ENCODE measurements around the gene SLC1A3.

The SLC1A3 gene

GRCh38 chr5:36658038-36658756 lies 51.8 kb downstream of the SLC1A3 start:
- no peak for DNase-seq (ENCODE audit: low read depth)

GRCh38 chr5:36659411-36659810 lies 53.0 kb downstream of the SLC1A3 start:
- no peak for DNase-seq (ENCODE audit: low read depth)

GRCh38 chr5:36660397-36661049 lies 54.1 kb downstream of the SLC1A3 start:
- DNase-seq (ENCODE audit: low read depth), result no peak

GRCh38 chr5:36661456-36662220 lies 55.2 kb downstream of the SLC1A3 start:
- DNase-seq (ENCODE audit: low read depth), result no peak

GRCh38 chr5:36662291-36662851 lies 56.0 kb downstream of the SLC1A3 start:
- DNase-seq (ENCODE audit: low read depth), result no peak

- DNase-seq (ENCODE audit: low read depth), result no peak
These were observed 58.4 kb downstream of the SLC1A3 start for GRCh38 chr5:36664766-36665165.

GRCh38 chr5:36665628-36666027 lies 59.2 kb downstream of the SLC1A3 start:
- DNase-seq (ENCODE audit: low read depth), result no peak

GRCh38 chr5:36666274-36666673 lies 59.9 kb downstream of the SLC1A3 start:
- DNase-seq (ENCODE audit: low read depth), result no peak

GRCh38 chr5:36666986-36667385 lies 60.6 kb downstream of the SLC1A3 start:
- DNase-seq (ENCODE audit: low read depth), result no peak

GRCh38 chr5:36667824-36668223 lies 61.4 kb downstream of the SLC1A3 start:
- no peak for DNase-seq (ENCODE audit: low read depth)

- no peak for DNase-seq (ENCODE audit: low read depth)
These were observed 62.7 kb downstream of the SLC1A3 start for GRCh38 chr5:36669015-36669651.

- no peak for DNase-seq (ENCODE audit: low read depth)
These were observed 64.1 kb downstream of the SLC1A3 start for GRCh38 chr5:36670548-36670947.

- no peak for DNase-seq (ENCODE audit: low read depth)
These were observed 68.9 kb downstream of the SLC1A3 start for GRCh38 chr5:36675282-36675681.

- DNase-seq (ENCODE audit: low read depth), result no peak
These were observed 73.0 kb downstream of the SLC1A3 start for GRCh38 chr5:36679221-36679989.

- DNase-seq (ENCODE audit: low read depth), result no peak
These were observed 73.7 kb downstream of the SLC1A3 start for GRCh38 chr5:36680066-36680465.

- DNase-seq (ENCODE audit: low read depth), result no peak
These were observed 75.3 kb downstream of the SLC1A3 start for GRCh38 chr5:36681711-36682110.

- DNase-seq (ENCODE audit: low read depth), result no peak
These were observed 76.1 kb downstream of the SLC1A3 start for GRCh38 chr5:36682499-36682898.

GRCh38 chr5:36683821-36684434 lies 77.5 kb downstream of the SLC1A3 start:
- DNase-seq (ENCODE audit: low read depth), result no peak

GRCh38 chr5:36685631-36686288 lies 79.4 kb downstream of the SLC1A3 start:
- no peak for DNase-seq (ENCODE audit: low read depth)

GRCh38 chr5:36686881-36687280 lies 80.5 kb downstream of the SLC1A3 start:
- no peak for DNase-seq (ENCODE audit: low read depth)

All from fibroblast of the conjunctiva (primary cell).